Measurements from ENCODE around the gene EIF4A3. TPM values are rescaled to one million over a fixed set of nuclear protein-coding genes. Genes with fewer than 3 reads are reported as not detected.

Gene EIF4A3
- total RNA-seq, 4 donors from 2014 or later = 31.0 to 61.0 (median 39.8) TPM

- H3K27me3 ChIP-seq = no peaks in the 10 kb centered on the region
- H3K4me1 ChIP-seq = peaks cover 0 to 5% (median 0%) of the 10 kb centered on the region in 4 donors
- H3K27ac ChIP-seq (replicated peaks in 1 of 4) = no peak overlapping the region
- no peaks in the 10 kb centered on the region for H3K9me3 ChIP-seq
- no peak for DNase-seq (ENCODE audit: extremely low spot score)
- no peak overlapping the region for H3K4me3 ChIP-seq
- WGBS = 90% methylated on average over 7 of the region's 7 CpGs
- intact Hi-C loops (cut with DNase I) = no loop called here
- H3K36me3 ChIP-seq = peaks cover 6 to 65% (median 29%) of the 10 kb centered on the region in 4 donors
- TF ChIP-seq POLR2A (IDR thresholded peaks at IDR 0.05; ENCODE audit: low read depth) (no peak), EP300 (IDR thresholded peaks at IDR 0.05) (no peak), CTCF (IDR thresholded peaks at IDR 0.05) (no peak), POLR2AphosphoS5 (IDR thresholded peaks at IDR 0.05) (no peak)
These were observed 32.2 kb downstream of the EIF4A3 start for GRCh38 chr17:80114758-80115157.

- Histone ChIP-seq H3K9me3 (no peaks in the 10 kb centered on the region), H3K27me3 (no peaks in the 10 kb centered on the region), H3K4me3 (no peak overlapping the region), H3K27ac (replicated peaks in 1 of 4) (no peak overlapping the region), H3K4me1 (peaks cover 0 to 5% (median 0%) of the 10 kb centered on the region in 4 donors), H3K36me3 (peaks cover 0 to 64% (median 32%) of the 10 kb centered on the region in 4 donors)
- TF ChIP-seq CTCF (IDR thresholded peaks at IDR 0.05) = no peak
- TF ChIP-seq POLR2A (IDR thresholded peaks at IDR 0.05; ENCODE audit: low read depth) = no peak
- no peak for TF ChIP-seq EP300 (IDR thresholded peaks at IDR 0.05)
- TF ChIP-seq POLR2AphosphoS5 (IDR thresholded peaks at IDR 0.05) = no peak
- intact Hi-C loops (cut with DNase I) = no loop called here
- no peak for DNase-seq (ENCODE audit: extremely low spot score)
- 77% methylated on average over 3 of the region's 20 CpGs for WGBS
These were observed 33.9 kb downstream of the EIF4A3 start for GRCh38 chr17:80113033-80113484.

GRCh38 chr17:80112471-80113032 is 34.4 kb downstream of the EIF4A3 start:
- TF ChIP-seq CTCF (IDR thresholded peaks at IDR 0.05) (no peak), POLR2A (IDR thresholded peaks at IDR 0.05; ENCODE audit: low read depth) (no peak)
- Histone ChIP-seq H3K9me3 (no peaks in the 10 kb centered on the region), H3K4me1 (peaks cover 0 to 5% (median 0%) of the 10 kb centered on the region in 4 donors), H3K4me3 (no peak overlapping the region), H3K36me3 (peaks cover 0 to 64% (median 34%) of the 10 kb centered on the region in 4 donors), H3K27me3 (no peaks in the 10 kb centered on the region), H3K27ac (replicated peaks in 1 of 4) (no peak overlapping the region)
- no peak for DNase-seq (ENCODE audit: extremely low spot score)
- 90% methylated on average over 19 of the region's 24 CpGs for WGBS
- intact Hi-C loops (cut with DNase I) = no loop called here

GRCh38 chr17:80111702-80112470 is 35.0 kb downstream of the EIF4A3 start:
- intact Hi-C loops (cut with DNase I) = no loop called here
- Histone ChIP-seq H3K9me3 (no peaks in the 10 kb centered on the region), H3K27me3 (no peaks in the 10 kb centered on the region), H3K4me1 (peaks cover 0 to 5% (median 0%) of the 10 kb centered on the region in 4 donors), H3K36me3 (peaks cover 0 to 57% (median 35%) of the 10 kb centered on the region in 4 donors), H3K27ac (replicated peaks in 1 of 4) (no peak overlapping the region), H3K4me3 (no peak overlapping the region)
- WGBS = 95% methylated on average over 24 of the region's 26 CpGs
- TF ChIP-seq POLR2AphosphoS5 (IDR thresholded peaks at IDR 0.05) (no peak), CTCF (IDR thresholded peaks at IDR 0.05) (no peak), EP300 (IDR thresholded peaks at IDR 0.05) (no peak), POLR2A (IDR thresholded peaks at IDR 0.05; ENCODE audit: low read depth) (no peak)
- no peak for DNase-seq (ENCODE audit: extremely low spot score)

All from esophagus muscularis mucosa (tissue), 4 donors.